Measurements from ENCODE around the gene OTOG. TPM values are rescaled to one million over a fixed set of nuclear protein-coding genes. Genes with fewer than 3 reads are reported as not detected.

OTOG gene
- total and polyA plus RNA-seq, 2 of the 8 experiments (the other 6 are each of a cell fraction or from before 2014, with no cell fraction given), result 0.41 to 1.5 TPM

- Histone ChIP-seq H2AFZ (ENCODE audit: low read length) (no peak overlapping the region), H3K18ac (ENCODE audit: extremely low read depth, low read length) (no peak overlapping the region), H2BK5ac (ENCODE audit: low read depth, low read length) (no peak overlapping the region), H3K23ac (ENCODE audit: insufficient read length) (no peak overlapping the region), H2BK120ac (replicated peaks; ENCODE audit: low read depth, low read length) (no peak overlapping the region), H3K9ac (replicated peaks in 1 of 4; ENCODE audit: extremely low read depth in 1 of 4, low read depth in 3 of 4, low read length in 3 of 4) (no peak overlapping the region), H3K36me3 (ENCODE audit: control insufficient read depth in 2 of 4, insufficient read depth in 4 of 4, low read length in 3 of 4) (no peaks in the 10 kb centered on the region), H4K5ac (ENCODE audit: insufficient read length, low read depth, low read length) (no peak overlapping the region), H3K4me1 (replicated peaks in 1 of 4; ENCODE audit: control insufficient read depth in 3 of 4, insufficient read depth in 4 of 4, low read length in 3 of 4) (no peaks in the 10 kb centered on the region; a peak in 1 of 7 replicates), H3K4me3 (ENCODE audit: extremely low read depth in 1 of 4, insufficient read depth in 2 of 4, low read depth in 3 of 4, low read length in 4 of 4) (no peak overlapping the region), H4K8ac (ENCODE audit: extremely low read depth, insufficient read depth, low read length) (no peak overlapping the region), H3K27me3 (replicated peaks in 1 of 4; ENCODE audit: control insufficient read depth in 3 of 4, extremely low read depth in 1 of 4, insufficient read depth in 3 of 4, low read length in 3 of 4) (peaks cover 5 to 33% (median 29%) of the 10 kb centered on the region in 4 experiments), H2BK12ac (ENCODE audit: low read depth, low read length) (no peak overlapping the region), H4K91ac (replicated peaks; ENCODE audit: insufficient read length, low read length) (no peak overlapping the region), H4K20me1 (replicated peaks in 1 of 2; ENCODE audit: control insufficient read depth in 1 of 2, insufficient read depth in 2 of 2, low read length in 2 of 2) (peaks cover 0 to 2% of the 10 kb centered on the region in 2 experiments), H3K27ac (ENCODE audit: low read depth, low read length) (no peak overlapping the region), H3K79me1 (ENCODE audit: low read depth, low read length) (no peaks in the 10 kb centered on the region), H3K23me2 (ENCODE audit: low read depth, low read length) (no peaks in the 10 kb centered on the region; the same call in 1 of the 2 replicates), H2BK20ac (ENCODE audit: low read length) (no peak overlapping the region), H3K79me2 (ENCODE audit: control insufficient read depth in 1 of 2, insufficient read depth in 2 of 2, low read length in 2 of 2) (no peaks in the 10 kb centered on the region), H2AK5ac (ENCODE audit: low read depth, low read length) (no peak overlapping the region), H2BK15ac (ENCODE audit: low read length) (no peak overlapping the region), H3K14ac (ENCODE audit: insufficient read length) (no peak overlapping the region), H3K9me3 (ENCODE audit: insufficient read depth in 2 of 2, low read depth in 1 of 2, low read length in 1 of 2) (no peaks in the 10 kb centered on the region), H3K56ac (replicated peaks; ENCODE audit: insufficient read length, low read depth, low read length) (no peak overlapping the region), H3K4me2 (ENCODE audit: insufficient read depth in 1 of 2, low read depth in 2 of 2, low read length in 2 of 2) (no peak overlapping the region), H3K4ac (replicated peaks; ENCODE audit: insufficient read length, low read depth, low read length) (no peak overlapping the region)
- FAIRE-seq (no peak), DNase-seq (ENCODE audit: low read depth in 1 of 2, low spot score in 2 of 2) (no peak)
- ChIA-PET CTCF (ENCODE audit: partially characterized antibody) (interaction anchor here (0.8 to 2.9 kb wide), 4 partner anchors 11 to 95 kb away, joined by 3 to 9 read pairs (median 4); partner anchors contain the start of gene MYOD1), POLR2A (ENCODE audit: partially characterized antibody) (interaction anchor here (1.0 kb wide), 1 partner anchor 22 kb away, joined by 3 read pairs; no protein-coding TSS in a partner anchor)
- WGBS, 2 experiments (ENCODE audit: extremely low coverage in 1 of 2, insufficient coverage in 1 of 2, insufficient read length in 1 of 2, insufficient replicate concordance in 2 of 2, low coverage in 1 of 2, low lambda C conversion rate in 2 of 2, missing lambda C conversion rate in 1 of 2), result 94% methylated on average over 4 of the region's 4 CpGs; no CpG with 5 or more reads in 1 of the 2 experiments
- TF ChIP-seq SIX5 (IDR thresholded peaks at IDR 0.05; ENCODE audit: low read depth, low read length) (no peak), ATF2 (IDR thresholded peaks at IDR 0.05; ENCODE audit: low read length) (no peak), HDAC6 (IDR thresholded peaks at IDR 0.05; ENCODE audit: low read depth, low read length) (no peak), EZH2 (IDR thresholded peaks at IDR 0.05; ENCODE audit: low read depth, low read length, severe bottlenecking) (no peak), ZNF274 (IDR thresholded peaks at IDR 0.05; ENCODE audit: borderline replicate concordance, extremely low read depth, low read length) (no peak), POLR2AphosphoS5 (IDR thresholded peaks at IDR 0.05; ENCODE audit: low read depth, low read length) (no peak), FOSL1 (IDR thresholded peaks at IDR 0.05; ENCODE audit: insufficient read depth, low read depth, low read length) (no peak), CHD1 (IDR thresholded peaks at IDR 0.05; ENCODE audit: low read depth, low read length) (no peak), CEBPB (IDR thresholded peaks at IDR 0.05; ENCODE audit: low read depth, low read length) (no peak)
Observed at GRCh38 chr11:17693531-17693930, 146.5 kb downstream of the OTOG start.
